Endothelial cell (in vitro differentiated cells): ENCODE results near the gene PROSER1. TPM values are rescaled to one million over a fixed set of nuclear protein-coding genes. Genes with fewer than 3 reads are reported as not detected.
"Not testable (repeated sequence)": the region's sequence is repeated elsewhere in the genome, so short reads cannot be mapped to it uniquely, and the experiment has no call there.

Experiments
- DNase-seq: peaks from one replicate; pipeline ENCODE4 v3.0.0; 2021; ENCODE audit warnings: low spot score
- H3K27ac Mint-ChIP-seq: one replicate; pipeline ENCODE4 v1.8.0; 2021; ENCODE audit warnings: mixed read lengths, inconsistent platforms; ENCODE audit not compliant: unreplicated experiment
- H3K27me3 Mint-ChIP-seq: one replicate; pipeline ENCODE4 v1.8.0; 2021; ENCODE audit warnings: mild to moderate bottlenecking, moderate library complexity, mixed read lengths, inconsistent platforms; ENCODE audit not compliant: unreplicated experiment
- H3K36me3 Mint-ChIP-seq: one replicate; pipeline ENCODE4 v1.8.0; 2021; ENCODE audit warnings: mild to moderate bottlenecking, low read depth, mixed read lengths, inconsistent platforms; ENCODE audit not compliant: unreplicated experiment
- H3K4me1 Mint-ChIP-seq: one replicate; pipeline ENCODE4 v1.8.0; 2021; ENCODE audit warnings: mild to moderate bottlenecking, mixed read lengths, inconsistent platforms; ENCODE audit not compliant: unreplicated experiment
- H3K4me3 Mint-ChIP-seq: one replicate; pipeline ENCODE4 v1.8.0; 2021; ENCODE audit warnings: mild to moderate bottlenecking, mixed read lengths, inconsistent platforms; ENCODE audit not compliant: unreplicated experiment
- H3K9me3 Mint-ChIP-seq: one replicate; pipeline ENCODE4 v1.8.0; 2021; ENCODE audit warnings: mixed read lengths, inconsistent platforms; ENCODE audit not compliant: unreplicated experiment
- CTCF ChIP-seq: fragments of 200-600 bp; sonication (generic); IDR thresholded peaks from one replicate; pipeline ENCODE4 v1.5.0; 2021; ENCODE audit warnings: antibody characterized with exemption; ENCODE audit not compliant: unreplicated experiment
- long read RNA-seq: library from polyadenylated mRNA; unstranded; transcript quantifications from one replicate; pipeline ENCODE4 v2.0.0, GENCODE V29; 2020; ENCODE audit not compliant: unreplicated experiment
- total RNA-seq: library from RNA; stranded (reverse); fragmentation: NEBNext Ultra II Directional; extraction: Animal tissue kit (Norgen Biotek cat#: 25700); gene quantifications from one replicate; pipeline ENCODE4 v1.2.1, GENCODE V29; 2021; ENCODE audit not compliant: unreplicated experiment

PROSER1 gene
- 61.3 TPM for total RNA-seq
- long read RNA-seq, partial matches to known transcripts = 1 of 1 reads
- long read RNA-seq, other reads (novel, unspliced or antisense) = 0 of 1 reads

GRCh38 chr13:39037880-39038568 lies at the start of gene PROSER1, which contains the start of gene NHLRC3:
PROSER1 (minus strand) TSS chr13:39038089; CDS start chr13:39037242, 847 bp downstream.
NHLRC3 (plus strand) TSS chr13:39038456; CDS start chr13:39038640, 184 bp downstream.
- Mint-ChIP-seq H3K36me3 (no peaks in the 10 kb centered on the region), H3K27me3 (peaks cover 2% of the 10 kb centered on the region), H3K9me3 (no peaks in the 10 kb centered on the region), H3K4me3 (peak within 1 kb of the TSS; percentile 98), H3K4me1 (peaks cover 33% of the 10 kb centered on the region), H3K27ac (peak within 1 kb of the TSS; percentile 82)
- no peak for TF ChIP-seq CTCF
- DNase-seq = peak; percentile 78

GRCh38 chr13:39086251-39086945 lies 48.5 kb upstream of the PROSER1 start:
- H3K4me1 Mint-ChIP-seq, H3K9me3 Mint-ChIP-seq, H3K36me3 Mint-ChIP-seq, H3K27me3 Mint-ChIP-seq, H3K27ac Mint-ChIP-seq, H3K4me3 Mint-ChIP-seq, DNase-seq: not testable (repeated sequence)

- no peaks in the 10 kb centered on the region for H3K27me3 Mint-ChIP-seq
Measured at GRCh38 chr13:39073983-39074382, 36.1 kb upstream of the PROSER1 start.

GRCh38 chr13:39072842-39073241 lies 35.0 kb upstream of the PROSER1 start:
- Mint-ChIP-seq H3K4me3 (no peak overlapping the region), H3K27ac (no peak overlapping the region), H3K36me3 (no peaks in the 10 kb centered on the region), H3K4me1 (no peaks in the 10 kb centered on the region), H3K9me3 (no peaks in the 10 kb centered on the region), H3K27me3 (no peaks in the 10 kb centered on the region)
- no peak for TF ChIP-seq CTCF
- DNase-seq = no peak

More at GRCh38 chr13:39073983-39074382, 36.1 kb upstream of the PROSER1 start:
- no peak overlapping the region for H3K4me3 Mint-ChIP-seq
- TF ChIP-seq CTCF = no peak
- H3K36me3 Mint-ChIP-seq = no peaks in the 10 kb centered on the region
- DNase-seq = no peak
- no peaks in the 10 kb centered on the region for H3K9me3 Mint-ChIP-seq
- H3K4me1 Mint-ChIP-seq = no peaks in the 10 kb centered on the region
- no peak overlapping the region for H3K27ac Mint-ChIP-seq

GRCh38 chr13:39062004-39062403 lies 24.1 kb upstream of the PROSER1 start:
- DNase-seq = no peak
- no peak overlapping the region for H3K4me3 Mint-ChIP-seq
- H3K9me3 Mint-ChIP-seq = no peaks in the 10 kb centered on the region
- no peak for TF ChIP-seq CTCF
- peaks cover 4% of the 10 kb centered on the region for H3K36me3 Mint-ChIP-seq
- no peak overlapping the region for H3K27ac Mint-ChIP-seq
- no peaks in the 10 kb centered on the region for H3K27me3 Mint-ChIP-seq
- no peaks in the 10 kb centered on the region for H3K4me1 Mint-ChIP-seq
